SK-N-MC (cell line): ENCODE results near the gene JAKMIP1.

Experiments used
- DNase-seq: peaks from one replicate; pipeline ENCODE4 v3.0.0-alpha.2; 2011; ENCODE audit warnings: low read depth, low spot score
- H3K27ac ChIP-seq: fragments of 200-600 bp; sonication (generic); 2 replicates; pipeline ENCODE4 v1.5.1; 2016; ENCODE audit warnings: mixed run types
- H3K36me3 ChIP-seq: fragments of 200-600 bp; sonication (generic); 2 replicates; pipeline ENCODE4 v1.6.1; 2017; ENCODE audit warnings: antibody characterized with exemption, low read length, mixed read lengths; ENCODE audit not compliant: insufficient read depth
- H3K4me3 ChIP-seq: fragments of 200-600 bp; sonication (generic); 2 replicates; pipeline ENCODE4 v1.5.1; 2016
- H3K9ac ChIP-seq: fragments of 200-600 bp; sonication (generic); 2 replicates; pipeline ENCODE4 v1.8.0; 2017; ENCODE audit warnings: mixed run types, mixed read lengths; ENCODE audit not compliant: insufficient read length
- H3K9me3 ChIP-seq: fragments of 200-600 bp; sonication (generic); 2 replicates; pipeline ENCODE4 v1.6.1; 2017; ENCODE audit warnings: low read depth, mild to moderate bottlenecking, antibody characterized with exemption, low read length, moderate library complexity, mixed read lengths
- EZH2 ChIP-seq: fragments of 200-600 bp; sonication (generic); IDR thresholded peaks from one replicate; pipeline ENCODE4 v1.6.1; 2017; ENCODE audit warnings: antibody characterized with exemption
- FOXP2 ChIP-seq: optimal IDR thresholded peaks from 2 replicates; pipeline ENCODE3; 2011; ENCODE audit warnings: mild to moderate bottlenecking, moderate library complexity; ENCODE audit not compliant: insufficient read depth; ENCODE audit errors: extremely low read length, control extremely low read depth
- POLR2AphosphoS5 ChIP-seq: IDR thresholded peaks from 2 replicates; pipeline ENCODE4 v1.6.1; 2012; ENCODE audit warnings: mild to moderate bottlenecking, low read depth, low read length, borderline replicate concordance

The JAKMIP1 gene

GRCh38 chr4:6023731-6024130, 176.6 kb downstream of the JAKMIP1 start:
- TF ChIP-seq EZH2 (no peak), POLR2AphosphoS5 (no peak), FOXP2 (no peak)
- Histone ChIP-seq H3K4me3 (no peak overlapping the region), H3K9me3 (no peaks in the 10 kb centered on the region), H3K27ac (no peak overlapping the region), H3K9ac (no peak overlapping the region), H3K36me3 (no peaks in the 10 kb centered on the region)
- DNase-seq: no peak

- H3K27ac ChIP-seq: no peak overlapping the region
- DNase-seq: no peak
Measured at GRCh38 chr4:6022607-6023288, 177.6 kb downstream of the JAKMIP1 start.

GRCh38 chr4:6021831-6022606, 178.3 kb downstream of the JAKMIP1 start:
- H3K27ac ChIP-seq: no peak overlapping the region

More at GRCh38 chr4:6022607-6023288, 177.6 kb downstream of the JAKMIP1 start:
- Histone ChIP-seq H3K9me3 (no peaks in the 10 kb centered on the region), H3K4me3 (no peak overlapping the region), H3K9ac (no peak overlapping the region), H3K36me3 (no peaks in the 10 kb centered on the region)
- TF ChIP-seq FOXP2: no peak
- no peak for TF ChIP-seq POLR2AphosphoS5
- no peak for TF ChIP-seq EZH2

GRCh38 chr4:6020613-6021012, 179.7 kb downstream of the JAKMIP1 start:
- no peak for DNase-seq
- Histone ChIP-seq H3K9ac (no peak overlapping the region), H3K4me3 (no peak overlapping the region), H3K36me3 (no peaks in the 10 kb centered on the region), H3K9me3 (no peaks in the 10 kb centered on the region), H3K27ac (no peak overlapping the region)
- no peak for TF ChIP-seq POLR2AphosphoS5

More at GRCh38 chr4:6021831-6022606, 178.3 kb downstream of the JAKMIP1 start:
- no peak overlapping the region for H3K9ac ChIP-seq
- no peak for TF ChIP-seq EZH2
- TF ChIP-seq FOXP2: no peak
- no peak for TF ChIP-seq POLR2AphosphoS5
- H3K9me3 ChIP-seq: no peaks in the 10 kb centered on the region
- H3K4me3 ChIP-seq: no peak overlapping the region
- DNase-seq: no peak
- H3K36me3 ChIP-seq: no peaks in the 10 kb centered on the region

GRCh38 chr4:6019316-6020263, 180.8 kb downstream of the JAKMIP1 start:
- TF ChIP-seq POLR2AphosphoS5: no peak
- H3K9me3 ChIP-seq: no peaks in the 10 kb centered on the region
- peak; percentile 1 for DNase-seq
- H3K9ac ChIP-seq: no peak overlapping the region
- H3K27ac ChIP-seq: no peak overlapping the region
- H3K4me3 ChIP-seq: no peak overlapping the region
- H3K36me3 ChIP-seq: no peaks in the 10 kb centered on the region

GRCh38 chr4:6018331-6018730, 182.0 kb downstream of the JAKMIP1 start, which contains the start of gene C4orf50:
TSS of gene C4orf50 (minus strand) at chr4:6018431.
- Histone ChIP-seq H3K27ac (no peak within 1 kb of the TSS), H3K4me3 (no peak within 1 kb of the TSS), H3K36me3 (no peaks in the 10 kb centered on the region), H3K9ac (no peak within 1 kb of the TSS), H3K9me3 (no peaks in the 10 kb centered on the region)
- DNase-seq: no peak
- TF ChIP-seq EZH2 (no peak), FOXP2 (no peak), POLR2AphosphoS5 (no peak)

GRCh38 chr4:6017800-6018199, 182.5 kb downstream of the JAKMIP1 start:
- TF ChIP-seq POLR2AphosphoS5 (no peak), EZH2 (no peak)
- Histone ChIP-seq H3K36me3 (no peaks in the 10 kb centered on the region), H3K9ac (no peak overlapping the region), H3K27ac (no peak overlapping the region), H3K4me3 (no peak overlapping the region), H3K9me3 (no peaks in the 10 kb centered on the region)
- DNase-seq: no peak

GRCh38 chr4:6017030-6017429, 183.3 kb downstream of the JAKMIP1 start:
- no peak for DNase-seq
- H3K9me3 ChIP-seq: no peaks in the 10 kb centered on the region
- no peaks in the 10 kb centered on the region for H3K36me3 ChIP-seq
- no peak overlapping the region for H3K9ac ChIP-seq
- H3K4me3 ChIP-seq: no peak overlapping the region
- TF ChIP-seq FOXP2 (no peak), EZH2 (no peak), POLR2AphosphoS5 (no peak)
- no peak overlapping the region for H3K27ac ChIP-seq
